ENCODE data around the gene RCN1. TPM values are rescaled to one million over a fixed set of nuclear protein-coding genes. Genes with fewer than 3 reads are reported as not detected.
"Not testable (repeated sequence)": the region's sequence is repeated elsewhere in the genome, so short reads cannot be mapped to it uniquely, and the experiment has no call there.

RCN1 gene
- total and polyA plus RNA-seq, 9 of the 15 experiments (the other 6 are each of a cell fraction or from before 2014, with no cell fraction given) = 2.1 to 8.7 (median 7.2) TPM

GRCh38 chr11:32119139-32119538 lies 28.3 kb downstream of the RCN1 start:
- H3K36me3 ChIP-seq (ENCODE audit: control insufficient read depth, insufficient read depth, low read length); DNase-seq (ENCODE audit: extremely low read depth in 1 of 4, low spot score in 3 of 4); BruUV-seq (replicated peaks); H3K9me3 ChIP-seq (replicated peaks; ENCODE audit: control insufficient read depth, insufficient read depth, low read depth, low read length); H3K4me3 ChIP-seq; FAIRE-seq; H3K4me2 ChIP-seq (ENCODE audit: insufficient read depth, low read length); H3K79me2 ChIP-seq (ENCODE audit: control insufficient read depth, insufficient read depth, low read length); ATAC-seq; H4K20me1 ChIP-seq (replicated peaks; ENCODE audit: control insufficient read depth, insufficient read depth, low read length); intact Hi-C loops (cut with micrococcal nuclease); CTCF ChIA-PET (ENCODE audit: low intra/inter-chr PET ratio); H3K9ac ChIP-seq (ENCODE audit: insufficient read depth in 1 of 2, low read depth in 2 of 2, low read length in 2 of 2); H3K27ac ChIP-seq (ENCODE audit: extremely low read depth, low read depth, low read length); H3K9me1 ChIP-seq (ENCODE audit: control insufficient read depth, insufficient read depth, low read length); POLR2A ChIA-PET; in situ Hi-C loops (cut with MboI); H3K27me3 ChIP-seq (ENCODE audit: control insufficient read depth in 2 of 2, insufficient read depth in 2 of 2, low read length in 2 of 2); H2AFZ ChIP-seq (ENCODE audit: low read depth, low read length); H3K4me1 ChIP-seq (replicated peaks in 1 of 2; ENCODE audit: control insufficient read depth in 2 of 2, insufficient read depth in 2 of 2, low read length in 2 of 2); TF ChIP-seq CEBPG (CRISPR knock-in tag; IDR thresholded peaks at IDR 0.05): not testable (repeated sequence)
- TF ChIP-seq CEBPG (tag; conservative IDR thresholded peaks at IDR 0.05 in 1 of 2, IDR thresholded peaks at IDR 0.05 in 1 of 2) = peak; percentile 41 to 91; a peak in 3 of 4 replicates
- TF ChIP-seq CEBPB (tag; IDR thresholded peaks at IDR 0.05) = peak; percentile 83
- 9% methylated on average over 5 of the region's 5 CpGs for WGBS (ENCODE audit: insufficient coverage, low coverage, missing lambda C conversion rate)

- DNase-seq (ENCODE audit: extremely low read depth in 1 of 4, low spot score in 3 of 4) (no peak), ATAC-seq (no peak), FAIRE-seq (no peak)
- H3K4me3 ChIP-seq = no peak overlapping the region
- no TSS peak for BruUV-seq (replicated peaks)
- in situ Hi-C loops (cut with MboI) = no loop called here
- H3K36me3 ChIP-seq (ENCODE audit: control insufficient read depth, insufficient read depth, low read length) = no peaks in the 10 kb centered on the region
- H3K27me3 ChIP-seq (ENCODE audit: control insufficient read depth in 2 of 2, insufficient read depth in 2 of 2, low read length in 2 of 2) = 0 out of 5 replicates have a peak, but pooled peaks cover 0 to 4% of the 10 kb centered on the region in 2 experiments
- H3K27ac ChIP-seq (ENCODE audit: extremely low read depth, low read depth, low read length) = no peak overlapping the region
- no peaks in the 10 kb centered on the region for H3K79me2 ChIP-seq (ENCODE audit: control insufficient read depth, insufficient read depth, low read length)
- no peaks in the 10 kb centered on the region for H3K9me1 ChIP-seq (ENCODE audit: control insufficient read depth, insufficient read depth, low read length)
- H2AFZ ChIP-seq (ENCODE audit: low read depth, low read length) = no peak overlapping the region
- intact Hi-C loops (cut with micrococcal nuclease) = no loop called here
- H3K9ac ChIP-seq (ENCODE audit: insufficient read depth in 1 of 2, low read depth in 2 of 2, low read length in 2 of 2) = no peak overlapping the region
- H3K4me1 ChIP-seq (replicated peaks in 1 of 2; ENCODE audit: control insufficient read depth in 2 of 2, insufficient read depth in 2 of 2, low read length in 2 of 2) = no peaks in the 10 kb centered on the region
- no peaks in the 10 kb centered on the region for H3K9me3 ChIP-seq (replicated peaks; ENCODE audit: control insufficient read depth, insufficient read depth, low read depth, low read length)
- no peaks in the 10 kb centered on the region for H4K20me1 ChIP-seq (replicated peaks; ENCODE audit: control insufficient read depth, insufficient read depth, low read length)
- POLR2A ChIA-PET = no interaction called here
- no peak overlapping the region for H3K4me2 ChIP-seq (ENCODE audit: insufficient read depth, low read length)
- CTCF ChIA-PET (ENCODE audit: low intra/inter-chr PET ratio) = no interaction called here
- WGBS (ENCODE audit: insufficient coverage, low coverage, missing lambda C conversion rate) = 0% methylated on average over 4 of the region's 4 CpGs
- TF ChIP-seq E2F6 (IDR thresholded peaks at IDR 0.05; ENCODE audit: borderline replicate concordance in 1 of 2, extremely low read depth in 1 of 2, insufficient read depth in 1 of 2, insufficient read length in 1 of 2, low read depth in 1 of 2, low read length in 1 of 2, poor library complexity in 1 of 2, severe bottlenecking in 1 of 2) = no peak
- no peak for TF ChIP-seq STAG1 (CRISPR knock-in tag; IDR thresholded peaks at IDR 0.05; ENCODE audit: borderline replicate concordance)
- no peak for TF ChIP-seq PBX2 (CRISPR knock-in tag; IDR thresholded peaks at IDR 0.05; ENCODE audit: low read depth)
- no peak for TF ChIP-seq PBX2 (tag; conservative IDR thresholded peaks at IDR 0.05; ENCODE audit: low read depth)
- no peak for TF ChIP-seq IFI16 (CRISPR knock-in tag; IDR thresholded peaks at IDR 0.05)
- TF ChIP-seq KLF16 (IDR thresholded peaks at IDR 0.05) = no peak
- TF ChIP-seq FOXA3 (CRISPR knock-in tag; conservative IDR thresholded peaks at IDR 0.05 in 1 of 2, IDR thresholded peaks at IDR 0.05 in 1 of 2) = no peak
These were observed 30.1 kb downstream of the RCN1 start for GRCh38 chr11:32121012-32121411.
